Measurements from ENCODE around the gene CCDC148.

Gene CCDC148

DNA sequence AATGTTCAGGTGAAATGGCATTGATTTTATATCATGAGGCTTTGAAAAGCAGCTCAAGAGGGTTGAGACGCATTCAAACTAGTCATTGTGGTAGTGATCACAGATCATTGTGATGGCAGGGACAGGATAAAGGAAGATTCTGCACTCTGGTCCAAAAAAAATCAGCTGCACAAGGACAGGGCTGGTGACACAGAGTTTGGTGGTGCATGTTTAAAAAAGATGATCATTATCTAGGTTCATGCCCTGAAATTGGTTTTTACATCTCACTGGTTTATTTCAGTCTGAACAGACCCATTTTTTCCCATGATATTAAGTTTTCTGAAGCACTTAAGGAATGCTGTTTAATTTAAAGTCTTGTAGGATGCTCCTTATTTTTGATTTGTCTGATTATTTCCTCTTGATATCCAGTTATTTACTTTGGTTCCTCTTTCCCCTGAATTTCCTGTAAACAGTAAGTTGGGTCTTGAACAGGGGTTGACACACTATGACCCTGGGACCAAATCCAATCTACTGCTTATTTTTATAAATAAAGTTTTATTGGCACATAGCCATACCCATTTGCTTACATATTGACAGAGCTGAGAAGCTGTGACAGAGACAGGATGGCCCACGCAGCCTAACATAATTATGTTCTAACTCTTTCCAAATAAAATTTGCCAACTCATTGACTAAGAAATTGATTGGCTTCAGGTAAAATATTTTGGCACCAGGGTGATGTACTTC, 256.5 kb downstream of the CCDC148 start:
- no peak for DNase-seq
- TF ChIP-seq POLR2A (IDR thresholded peaks at IDR 0.05; ENCODE audit: low read length) (no peak), GATA1 (IDR thresholded peaks at IDR 0.05; ENCODE audit: low read depth, low read length) (no peak)

DNA sequence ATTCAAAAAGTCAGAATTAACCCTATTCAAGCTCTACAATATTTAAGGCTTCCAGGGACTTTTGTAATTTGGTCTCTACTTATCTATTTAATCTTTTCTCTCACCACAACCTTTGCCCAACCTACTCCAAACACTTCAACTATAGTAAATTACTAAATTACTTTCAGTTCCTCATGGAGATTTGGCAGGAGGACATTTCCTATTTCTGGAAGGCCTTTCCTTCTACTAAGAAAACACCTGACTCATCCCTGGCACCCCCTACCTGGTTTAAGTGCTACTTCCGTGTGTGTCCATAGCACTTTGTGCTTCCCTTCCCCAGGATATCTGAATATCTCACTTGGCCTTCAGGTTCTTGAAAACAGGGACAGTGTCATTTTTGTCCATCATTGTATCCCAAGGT, 258.6 kb downstream of the CCDC148 start:
- DNase-seq: no peak
- TF ChIP-seq POLR2A (IDR thresholded peaks at IDR 0.05; ENCODE audit: low read length): no peak
- TF ChIP-seq GATA1 (IDR thresholded peaks at IDR 0.05; ENCODE audit: low read depth, low read length): no peak

GRCh38 chr2:158194229-158194628, 262.3 kb downstream of the CCDC148 start:
- TF ChIP-seq GATA1 (IDR thresholded peaks at IDR 0.05; ENCODE audit: low read depth, low read length): no peak
- no peak for TF ChIP-seq POLR2A (IDR thresholded peaks at IDR 0.05; ENCODE audit: low read length)
- DNase-seq: no peak

DNA sequence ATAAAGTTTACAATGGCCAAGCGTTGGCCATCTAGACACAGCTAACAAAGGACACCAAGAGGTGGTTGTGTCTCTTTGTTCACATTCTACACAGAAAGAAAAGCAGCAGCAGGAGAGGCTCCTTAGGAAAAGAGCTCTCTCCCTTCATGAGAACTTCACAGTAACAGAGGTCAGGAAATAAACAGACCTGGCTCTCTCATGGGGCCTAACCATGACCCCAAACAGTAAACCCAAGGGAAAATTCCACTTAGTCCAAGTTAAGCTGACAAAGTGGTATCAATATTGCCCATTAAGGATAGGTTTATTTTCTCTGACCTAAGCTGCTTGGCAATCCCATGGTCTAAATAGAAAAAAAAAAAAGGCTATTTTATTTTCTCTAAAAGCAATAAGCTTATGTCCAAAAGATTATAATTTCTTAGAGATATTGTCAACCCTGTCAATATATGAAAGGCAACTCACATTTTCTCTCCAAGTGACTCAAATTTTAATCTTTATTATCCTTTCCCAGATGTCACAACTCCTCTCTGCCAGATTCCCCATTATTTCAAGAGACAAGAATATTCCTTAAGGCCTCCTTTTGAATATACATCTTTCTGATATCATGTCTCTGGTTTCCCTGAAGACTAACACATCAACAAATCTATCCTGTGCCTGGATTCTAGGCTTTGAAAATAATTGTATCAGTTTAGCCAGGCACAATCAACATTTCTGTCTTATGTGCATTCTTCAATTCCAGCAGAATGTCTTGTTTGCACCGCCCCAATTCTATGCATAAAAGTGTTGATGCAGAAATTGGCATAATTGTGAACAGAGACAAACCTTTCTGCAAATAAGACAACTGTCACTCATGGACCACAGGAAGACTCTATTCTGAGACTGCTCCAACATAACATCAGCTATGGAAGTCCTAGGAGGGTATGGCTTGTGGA, 263.8 kb downstream of the CCDC148 start:
- DNase-seq: no peak
- TF ChIP-seq GATA1 (IDR thresholded peaks at IDR 0.05; ENCODE audit: low read depth, low read length) (no peak), POLR2A (IDR thresholded peaks at IDR 0.05; ENCODE audit: low read length) (no peak)

DNA sequence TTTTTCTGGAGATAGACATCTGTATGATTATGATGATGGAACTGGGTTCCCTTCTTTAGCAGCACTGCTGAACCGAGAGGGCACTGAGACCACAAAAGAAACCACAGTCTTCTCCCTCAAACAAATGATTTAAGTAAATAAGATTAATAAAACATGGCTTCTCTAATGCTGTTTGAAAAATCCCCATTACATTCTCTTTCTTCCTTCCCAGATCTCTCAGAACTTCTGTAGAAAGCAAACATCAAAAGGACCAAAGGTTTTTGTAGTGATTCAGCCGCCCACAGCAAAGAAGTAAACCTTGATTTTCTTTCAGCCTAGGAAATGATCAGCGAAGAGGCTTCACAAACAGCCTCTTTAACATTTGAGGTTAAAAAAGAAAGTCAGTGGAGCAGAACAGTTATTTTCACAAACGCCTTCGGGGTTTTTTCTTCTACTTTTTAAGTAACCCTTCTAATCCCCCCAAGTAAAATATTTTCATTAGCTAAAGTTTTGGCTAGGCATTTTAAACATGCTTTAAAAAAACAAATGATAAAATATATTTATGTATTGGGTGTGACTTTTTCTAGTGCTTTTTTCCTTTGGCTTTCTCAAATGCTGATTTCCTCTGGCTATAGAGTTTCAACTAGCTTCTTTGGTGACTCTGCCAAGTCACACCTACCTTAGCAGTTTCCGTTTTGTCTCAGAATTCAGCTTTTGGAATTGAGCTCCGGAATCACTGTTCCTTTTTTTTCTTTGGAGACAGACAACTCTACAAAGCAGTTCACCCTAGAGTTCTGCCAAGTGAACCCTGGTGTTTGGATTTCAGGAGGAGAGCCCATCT, 265.3 kb downstream of the CCDC148 start:
- DNase-seq: no peak
- TF ChIP-seq GATA1 (IDR thresholded peaks at IDR 0.05; ENCODE audit: low read depth, low read length): no peak
- no peak for TF ChIP-seq POLR2A (IDR thresholded peaks at IDR 0.05; ENCODE audit: low read length)

DNA sequence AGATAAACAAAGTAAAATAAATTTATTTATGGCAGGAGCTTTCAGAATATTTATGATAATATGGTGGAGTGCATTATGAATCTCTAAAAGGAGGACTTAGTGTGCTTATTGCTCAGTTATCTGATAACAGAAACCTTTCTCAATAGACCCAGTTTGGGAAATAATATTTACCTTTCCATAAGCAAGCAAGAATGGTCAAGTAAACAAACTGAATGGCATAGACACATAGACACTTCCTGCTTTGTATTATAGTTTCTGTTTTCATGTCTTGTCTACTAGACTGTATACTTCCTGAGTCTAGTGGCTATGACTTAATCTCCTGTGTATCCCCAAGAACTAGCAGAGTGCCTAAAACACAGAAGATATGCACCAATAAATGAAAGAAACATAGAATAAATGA, 267.0 kb downstream of the CCDC148 start:
- TF ChIP-seq POLR2A (IDR thresholded peaks at IDR 0.05; ENCODE audit: low read length): no peak
- TF ChIP-seq GATA1 (IDR thresholded peaks at IDR 0.05; ENCODE audit: low read depth, low read length): no peak
- no peak for DNase-seq

DNA sequence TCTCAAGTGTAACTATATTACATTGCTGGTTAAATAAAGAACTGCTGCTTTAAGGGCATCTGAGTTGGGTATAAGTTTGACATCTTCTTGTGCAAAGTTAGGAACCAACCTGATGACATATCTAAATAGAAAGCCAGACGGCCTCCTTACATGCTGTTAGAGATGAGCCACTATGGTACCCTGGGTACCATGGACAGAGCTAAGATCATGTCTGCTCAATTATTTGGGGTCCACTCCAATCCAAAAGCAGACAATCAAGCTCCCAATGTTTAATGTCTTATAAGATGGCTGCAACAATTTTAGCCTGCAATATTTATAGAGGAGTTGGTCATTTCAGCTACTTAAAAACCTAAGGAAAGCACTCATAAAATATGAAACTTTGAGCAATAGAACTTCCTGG, 268.6 kb downstream of the CCDC148 start:
- DNase-seq: no peak
- TF ChIP-seq GATA1 (IDR thresholded peaks at IDR 0.05; ENCODE audit: low read depth, low read length) (no peak), POLR2A (IDR thresholded peaks at IDR 0.05; ENCODE audit: low read length) (no peak)

DNA sequence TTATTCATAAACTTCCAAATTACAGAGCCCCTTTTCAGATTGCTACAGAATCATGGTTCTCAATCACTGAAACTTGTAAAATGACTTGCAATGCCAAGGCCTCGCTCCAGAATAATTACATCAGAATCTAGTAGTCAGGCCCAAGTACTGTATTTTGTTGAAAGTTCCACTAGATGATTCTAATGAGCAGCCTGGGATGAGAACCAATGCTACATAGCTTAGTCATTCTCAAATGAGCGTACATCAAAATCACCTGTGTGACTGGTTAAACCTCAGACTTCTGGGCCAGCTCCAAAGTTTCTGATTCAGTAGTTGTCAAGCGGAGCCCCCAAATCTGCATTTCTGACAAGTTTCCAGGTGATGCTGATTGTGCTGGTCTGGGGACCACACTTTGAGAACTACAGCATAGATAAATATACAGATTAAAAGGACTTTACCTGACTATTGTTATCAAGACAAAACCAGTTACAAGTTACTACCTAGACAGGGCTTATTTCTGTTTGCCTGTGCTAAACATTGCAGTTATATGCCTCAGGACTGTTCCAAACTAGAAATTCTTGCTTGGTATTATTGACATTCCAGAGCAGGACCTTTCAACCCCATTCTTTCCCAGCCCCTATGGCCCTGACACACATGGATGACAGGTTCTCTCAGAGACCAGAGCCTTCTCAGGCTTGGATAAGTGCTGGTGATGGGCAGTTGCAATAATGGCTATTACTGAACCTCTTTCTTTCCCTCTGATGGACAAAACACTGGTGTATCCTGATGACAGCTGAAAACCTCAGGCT, 271.8 kb downstream of the CCDC148 start:
- DNase-seq: no peak
- no peak for TF ChIP-seq POLR2A (IDR thresholded peaks at IDR 0.05; ENCODE audit: low read length)
- TF ChIP-seq GATA1 (IDR thresholded peaks at IDR 0.05; ENCODE audit: low read depth, low read length): no peak

DNA sequence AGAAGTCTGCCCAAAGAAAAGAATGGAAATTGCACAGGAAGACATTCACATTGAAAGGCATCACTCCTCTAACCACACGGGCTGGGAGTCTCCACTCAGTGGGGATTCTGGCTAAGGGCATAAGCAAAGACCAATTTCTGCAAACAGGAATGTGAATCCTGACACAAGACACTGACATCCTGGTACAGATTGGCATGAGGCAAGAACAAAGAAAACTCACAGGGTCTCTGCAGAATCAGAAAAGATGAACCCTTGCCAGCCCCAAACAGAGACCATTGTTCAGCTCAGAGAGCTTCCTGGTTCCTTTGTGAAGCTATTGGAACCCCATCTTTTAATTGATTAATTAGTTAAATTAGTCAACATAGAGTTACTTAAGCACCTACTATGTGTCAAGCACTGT, 272.6 kb downstream of the CCDC148 start:
- TF ChIP-seq GATA1 (IDR thresholded peaks at IDR 0.05; ENCODE audit: low read depth, low read length): no peak
- no peak for TF ChIP-seq POLR2A (IDR thresholded peaks at IDR 0.05; ENCODE audit: low read length)
- DNase-seq: no peak

DNA sequence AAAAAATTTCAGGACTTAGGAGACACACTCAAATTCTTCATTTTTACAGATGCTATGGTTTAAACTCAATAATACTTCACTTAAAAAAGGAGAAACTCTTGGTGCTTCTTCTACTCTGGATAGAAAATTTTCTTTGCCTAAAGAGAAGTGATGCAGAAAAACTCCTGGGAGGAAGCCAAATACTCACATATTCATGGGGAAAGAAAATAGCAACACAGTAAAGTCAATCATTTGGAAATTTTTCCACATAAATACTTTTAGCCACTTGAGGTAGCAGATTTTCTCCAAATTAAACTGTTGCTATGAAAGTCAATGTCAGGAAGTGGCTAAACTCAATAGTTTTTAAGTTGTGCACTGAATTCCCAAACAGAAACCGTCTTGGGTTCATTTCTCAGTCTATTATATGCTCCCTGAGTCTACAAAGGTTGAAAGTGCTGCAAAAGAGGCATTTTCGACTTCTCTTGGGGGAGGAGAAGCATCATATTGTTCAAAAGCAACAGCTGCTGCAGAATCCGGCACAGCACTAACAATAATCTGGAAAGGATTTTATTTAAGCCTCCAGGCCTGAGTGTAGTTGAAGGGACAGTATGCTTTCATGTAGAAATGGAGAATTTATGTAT, 273.8 kb downstream of the CCDC148 start:
- no peak for TF ChIP-seq POLR2A (IDR thresholded peaks at IDR 0.05; ENCODE audit: low read length)
- TF ChIP-seq GATA1 (IDR thresholded peaks at IDR 0.05; ENCODE audit: low read depth, low read length): no peak
- no peak for DNase-seq

DNA sequence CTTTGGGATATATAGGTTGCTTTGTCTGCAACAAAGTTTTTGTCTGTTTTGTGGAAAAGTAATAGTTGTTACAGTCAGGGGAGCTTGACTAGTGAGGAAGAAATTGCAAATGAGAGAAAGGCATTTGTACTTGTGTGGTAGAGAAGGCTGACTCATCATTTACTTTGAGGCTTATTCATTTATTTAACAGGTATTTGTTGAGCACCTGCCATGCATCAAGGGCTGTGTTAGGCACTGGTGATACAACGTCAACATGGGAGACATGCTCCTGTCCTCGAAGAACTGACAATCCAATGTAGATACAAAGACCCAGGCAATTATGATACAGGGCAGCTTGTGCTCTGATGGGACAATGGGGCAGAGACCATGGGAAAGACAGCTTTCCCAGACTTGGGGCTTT, 275.4 kb downstream of the CCDC148 start:
- no peak for TF ChIP-seq POLR2A (IDR thresholded peaks at IDR 0.05; ENCODE audit: low read length)

GRCh38 chr2:158179660-158180059, 276.9 kb downstream of the CCDC148 start:
- no peak for DNase-seq
- TF ChIP-seq GATA1 (IDR thresholded peaks at IDR 0.05; ENCODE audit: low read depth, low read length) (no peak), POLR2A (IDR thresholded peaks at IDR 0.05; ENCODE audit: low read length) (no peak)

More for the DNA sequence above, 275.4 kb downstream of the CCDC148 start:
- DNase-seq: no peak

GRCh38 chr2:158178646-158179045, 277.9 kb downstream of the CCDC148 start:
- DNase-seq: no peak
- TF ChIP-seq POLR2A (IDR thresholded peaks at IDR 0.05; ENCODE audit: low read length): no peak
- TF ChIP-seq GATA1 (IDR thresholded peaks at IDR 0.05; ENCODE audit: low read depth, low read length): no peak

All from erythroblast (primary cell).